Endothelial cell (in vitro differentiated cells): ENCODE measurements around the gene MID1. TPM values are rescaled to one million over a fixed set of nuclear protein-coding genes. Genes with fewer than 3 reads are reported as not detected.

Experiments
- DNase-seq: peaks from one replicate; pipeline ENCODE4 v3.0.0; 2021; ENCODE audit warnings: low spot score
- H3K27ac Mint-ChIP-seq: one replicate; pipeline ENCODE4 v1.8.0; 2021; ENCODE audit warnings: mixed read lengths, inconsistent platforms; ENCODE audit not compliant: unreplicated experiment
- H3K27me3 Mint-ChIP-seq: one replicate; pipeline ENCODE4 v1.8.0; 2021; ENCODE audit warnings: mild to moderate bottlenecking, moderate library complexity, mixed read lengths, inconsistent platforms; ENCODE audit not compliant: unreplicated experiment
- H3K36me3 Mint-ChIP-seq: one replicate; pipeline ENCODE4 v1.8.0; 2021; ENCODE audit warnings: mild to moderate bottlenecking, low read depth, mixed read lengths, inconsistent platforms; ENCODE audit not compliant: unreplicated experiment
- H3K4me1 Mint-ChIP-seq: one replicate; pipeline ENCODE4 v1.8.0; 2021; ENCODE audit warnings: mild to moderate bottlenecking, mixed read lengths, inconsistent platforms; ENCODE audit not compliant: unreplicated experiment
- H3K4me3 Mint-ChIP-seq: one replicate; pipeline ENCODE4 v1.8.0; 2021; ENCODE audit warnings: mild to moderate bottlenecking, mixed read lengths, inconsistent platforms; ENCODE audit not compliant: unreplicated experiment
- H3K9me3 Mint-ChIP-seq: one replicate; pipeline ENCODE4 v1.8.0; 2021; ENCODE audit warnings: mixed read lengths, inconsistent platforms; ENCODE audit not compliant: unreplicated experiment
- total RNA-seq: library from RNA; stranded (reverse); fragmentation: NEBNext Ultra II Directional; extraction: Animal tissue kit (Norgen Biotek cat#: 25700); gene quantifications from one replicate; pipeline ENCODE4 v1.2.1, GENCODE V29; 2021; ENCODE audit not compliant: unreplicated experiment
- TF ChIP-seq, protein P1 (sequence below): fragments of 200-600 bp; sonication (generic); IDR thresholded peaks from one replicate; pipeline ENCODE4 v1.5.0; 2021; ENCODE audit warnings: antibody characterized with exemption; ENCODE audit not compliant: unreplicated experiment

The MID1 gene
- total RNA-seq, 1 donor from 2014 or later = 61.8 TPM

DNA sequence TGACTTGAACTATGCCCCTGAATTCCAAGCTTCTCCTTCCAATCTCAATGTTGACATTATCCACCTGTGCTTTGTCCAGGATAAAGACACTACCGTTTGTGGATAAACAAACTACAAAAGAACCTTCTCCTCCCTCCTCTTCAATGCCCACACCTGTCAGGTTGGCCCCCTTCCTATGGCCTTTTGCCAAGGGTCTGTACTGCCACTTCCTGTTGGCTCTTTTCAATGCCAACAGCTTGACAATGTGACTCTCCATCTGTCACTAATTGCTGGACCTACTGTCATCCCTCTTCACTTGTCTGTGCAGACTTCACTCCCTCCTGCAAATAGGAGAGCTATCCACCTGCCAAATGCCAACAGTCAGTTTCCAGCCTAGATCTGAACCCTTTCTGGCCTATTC is 35.8 kb upstream of the MID1 start:
- H3K27ac Mint-ChIP-seq = no peak overlapping the region
- H3K36me3 Mint-ChIP-seq = no peaks in the 10 kb centered on the region
- TF ChIP-seq, protein P1, sequence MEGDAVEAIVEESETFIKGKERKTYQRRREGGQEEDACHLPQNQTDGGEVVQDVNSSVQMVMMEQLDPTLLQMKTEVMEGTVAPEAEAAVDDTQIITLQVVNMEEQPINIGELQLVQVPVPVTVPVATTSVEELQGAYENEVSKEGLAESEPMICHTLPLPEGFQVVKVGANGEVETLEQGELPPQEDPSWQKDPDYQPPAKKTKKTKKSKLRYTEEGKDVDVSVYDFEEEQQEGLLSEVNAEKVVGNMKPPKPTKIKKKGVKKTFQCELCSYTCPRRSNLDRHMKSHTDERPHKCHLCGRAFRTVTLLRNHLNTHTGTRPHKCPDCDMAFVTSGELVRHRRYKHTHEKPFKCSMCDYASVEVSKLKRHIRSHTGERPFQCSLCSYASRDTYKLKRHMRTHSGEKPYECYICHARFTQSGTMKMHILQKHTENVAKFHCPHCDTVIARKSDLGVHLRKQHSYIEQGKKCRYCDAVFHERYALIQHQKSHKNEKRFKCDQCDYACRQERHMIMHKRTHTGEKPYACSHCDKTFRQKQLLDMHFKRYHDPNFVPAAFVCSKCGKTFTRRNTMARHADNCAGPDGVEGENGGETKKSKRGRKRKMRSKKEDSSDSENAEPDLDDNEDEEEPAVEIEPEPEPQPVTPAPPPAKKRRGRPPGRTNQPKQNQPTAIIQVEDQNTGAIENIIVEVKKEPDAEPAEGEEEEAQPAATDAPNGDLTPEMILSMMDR = no peak
- H3K4me1 Mint-ChIP-seq = no peaks in the 10 kb centered on the region
- H3K27me3 Mint-ChIP-seq = no peaks in the 10 kb centered on the region
- no peak for DNase-seq
- no peaks in the 10 kb centered on the region for H3K9me3 Mint-ChIP-seq
- H3K4me3 Mint-ChIP-seq = no peak overlapping the region

DNA sequence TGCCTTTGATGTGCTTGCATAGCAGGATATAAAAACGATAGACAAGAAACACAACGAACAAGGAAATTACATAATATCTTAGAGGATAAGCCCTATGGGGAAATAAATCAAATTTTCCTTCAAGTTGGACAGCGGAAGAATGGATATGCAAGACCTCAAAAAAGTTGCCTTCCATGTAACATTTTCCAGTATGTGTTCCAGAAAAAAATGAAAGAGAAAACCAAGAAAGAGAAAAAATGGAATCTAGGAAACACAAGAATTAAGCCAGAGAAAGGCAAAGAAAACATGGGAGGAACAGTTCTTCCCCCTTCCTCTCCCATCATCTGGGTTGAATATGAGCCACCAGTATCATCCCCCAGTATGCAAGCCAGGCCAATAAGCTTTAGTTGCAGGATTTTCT is 34.6 kb upstream of the MID1 start:
- TF ChIP-seq, protein P1 = no peak
- no peaks in the 10 kb centered on the region for H3K36me3 Mint-ChIP-seq
- H3K4me3 Mint-ChIP-seq = no peak overlapping the region
- no peaks in the 10 kb centered on the region for H3K9me3 Mint-ChIP-seq
- no peaks in the 10 kb centered on the region for H3K27me3 Mint-ChIP-seq
- peaks cover 5% of the 10 kb centered on the region for H3K4me1 Mint-ChIP-seq
- H3K27ac Mint-ChIP-seq = no peak overlapping the region
- no peak for DNase-seq

GRCh38 chrX:10653302-10653701 is 32.9 kb upstream of the MID1 start:
- no peaks in the 10 kb centered on the region for H3K9me3 Mint-ChIP-seq
- TF ChIP-seq, protein P1 = no peak
- no peaks in the 10 kb centered on the region for H3K27me3 Mint-ChIP-seq

DNA sequence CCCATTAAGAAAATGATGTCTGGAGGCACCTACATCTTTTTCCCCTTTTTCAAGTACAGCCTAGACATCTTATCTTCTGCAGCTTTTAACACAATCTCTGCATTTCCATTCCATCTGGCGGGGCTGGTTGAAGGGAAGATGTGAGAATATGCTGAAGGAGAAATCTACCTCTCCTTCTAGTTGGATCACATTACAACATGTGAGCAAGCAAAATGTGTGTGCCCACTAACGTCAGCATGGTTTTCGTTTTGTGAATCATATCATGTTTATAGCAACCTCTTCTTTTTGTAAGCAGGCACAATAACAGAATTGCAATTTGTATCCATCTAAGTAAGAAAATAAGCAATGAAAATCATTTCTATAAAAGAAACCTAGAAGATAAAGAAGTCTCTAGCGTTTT is 28.9 kb upstream of the MID1 start:
- peaks cover 5% of the 10 kb centered on the region for H3K4me1 Mint-ChIP-seq
- H3K36me3 Mint-ChIP-seq = no peaks in the 10 kb centered on the region
- DNase-seq = no peak
- no peak overlapping the region for H3K4me3 Mint-ChIP-seq
- no peak overlapping the region for H3K27ac Mint-ChIP-seq
- no peaks in the 10 kb centered on the region for H3K9me3 Mint-ChIP-seq
- TF ChIP-seq, protein P1 = no peak
- H3K27me3 Mint-ChIP-seq = no peaks in the 10 kb centered on the region

More at GRCh38 chrX:10653302-10653701, 32.9 kb upstream of the MID1 start:
- no peak for DNase-seq
- Mint-ChIP-seq H3K4me1 (peaks cover 5% of the 10 kb centered on the region), H3K36me3 (no peaks in the 10 kb centered on the region), H3K27ac (no peak overlapping the region), H3K4me3 (no peak overlapping the region)

- no peaks in the 10 kb centered on the region for H3K27me3 Mint-ChIP-seq
- no peak for DNase-seq
- no peaks in the 10 kb centered on the region for H3K9me3 Mint-ChIP-seq
- H3K4me1 Mint-ChIP-seq = peaks cover 5% of the 10 kb centered on the region
- H3K36me3 Mint-ChIP-seq = no peaks in the 10 kb centered on the region
- H3K27ac Mint-ChIP-seq = no peak overlapping the region
- TF ChIP-seq, protein P1 = no peak
- no peak overlapping the region for H3K4me3 Mint-ChIP-seq
Measured at GRCh38 chrX:10648614-10649013, 28.2 kb upstream of the MID1 start.
